ENCODE measurements around the gene AQP9. TPM values are rescaled to one million over a fixed set of nuclear protein-coding genes. Genes with fewer than 3 reads are reported as not detected.
"Not testable (repeated sequence)": the region's sequence is repeated elsewhere in the genome, so short reads cannot be mapped to it uniquely, and the experiment has no call there.

Gene AQP9
- total RNA-seq, 1 donor from 2014 or later, result not detected

- Histone ChIP-seq H3F3A (ENCODE audit: low read depth) (no peaks in the 10 kb centered on the region), H2AFZ (replicated peaks) (no peak overlapping the region), H3K9ac (no peak overlapping the region), H4K20me1 (ENCODE audit: low read depth) (no peaks in the 10 kb centered on the region), H3K36me3 (no peaks in the 10 kb centered on the region), H3K4me1 (no peaks in the 10 kb centered on the region), H3K4me2 (no peak overlapping the region), H3K4me3 (no peak overlapping the region), H3K27me3 (no peaks in the 10 kb centered on the region), H3K79me2 (ENCODE audit: low read depth) (no peaks in the 10 kb centered on the region), H3K27ac (no peak overlapping the region), H3K9me3 (ENCODE audit: low read depth) (no peaks in the 10 kb centered on the region)
- Mint-ChIP-seq H3K4me1 (no peaks in the 10 kb centered on the region), H3K9me3 (no peaks in the 10 kb centered on the region), H3K27me3 (ENCODE audit: insufficient read depth, low read depth) (no peaks in the 10 kb centered on the region), H3K36me3 (no peaks in the 10 kb centered on the region), H3K4me3 (no peak overlapping the region), H3K27ac (no peak overlapping the region)
- no peak for TF ChIP-seq CTCF (IDR thresholded peaks at IDR 0.05)
- no peak for TF ChIP-seq EZH2phosphoT487 (IDR thresholded peaks at IDR 0.05)
- no peak for TF ChIP-seq EZH2 (IDR thresholded peaks at IDR 0.05)
- DNase-seq (ENCODE audit: low spot score), result no peak
Measured at GRCh38 chr15:58201516-58201915, 63.3 kb downstream of the AQP9 start.

GRCh38 chr15:58203537-58203936 is 65.4 kb downstream of the AQP9 start:
- Histone ChIP-seq H3K36me3 (no peaks in the 10 kb centered on the region), H3K27ac (no peak overlapping the region), H3K4me1 (no peaks in the 10 kb centered on the region), H2AFZ (replicated peaks) (no peak overlapping the region), H3K4me2 (no peak overlapping the region), H3K4me3 (no peak overlapping the region), H3K79me2 (ENCODE audit: low read depth) (no peaks in the 10 kb centered on the region), H4K20me1 (ENCODE audit: low read depth) (no peaks in the 10 kb centered on the region), H3K27me3 (no peaks in the 10 kb centered on the region), H3K9me3 (ENCODE audit: low read depth) (no peaks in the 10 kb centered on the region), H3F3A (ENCODE audit: low read depth) (no peaks in the 10 kb centered on the region), H3K9ac (no peak overlapping the region)
- no peak for TF ChIP-seq CTCF (IDR thresholded peaks at IDR 0.05)
- TF ChIP-seq EZH2phosphoT487 (IDR thresholded peaks at IDR 0.05), result no peak
- TF ChIP-seq EZH2 (IDR thresholded peaks at IDR 0.05), result no peak
- no peaks in the 10 kb centered on the region for H3K9me3 Mint-ChIP-seq
- H3K27me3 Mint-ChIP-seq (ENCODE audit: insufficient read depth, low read depth), result peaks cover 2% of the 10 kb centered on the region
- no peaks in the 10 kb centered on the region for H3K4me1 Mint-ChIP-seq
- H3K4me3 Mint-ChIP-seq, result no peak overlapping the region
- DNase-seq (ENCODE audit: low spot score), result no peak
- H3K36me3 Mint-ChIP-seq, result no peaks in the 10 kb centered on the region
- no peak overlapping the region for H3K27ac Mint-ChIP-seq

- H3F3A ChIP-seq (ENCODE audit: low read depth), result no peaks in the 10 kb centered on the region
- no peak overlapping the region for H3K27ac ChIP-seq
- H3K4me3 Mint-ChIP-seq, result no peak overlapping the region
- no peaks in the 10 kb centered on the region for H3K9me3 ChIP-seq (ENCODE audit: low read depth)
- no peaks in the 10 kb centered on the region for H3K27me3 ChIP-seq
- H4K20me1 ChIP-seq (ENCODE audit: low read depth), result no peaks in the 10 kb centered on the region
- H3K79me2 ChIP-seq (ENCODE audit: low read depth), result no peaks in the 10 kb centered on the region
- no peak for DNase-seq (ENCODE audit: low spot score)
- peaks cover 2% of the 10 kb centered on the region for H3K27me3 Mint-ChIP-seq (ENCODE audit: insufficient read depth, low read depth)
- no peaks in the 10 kb centered on the region for H3K9me3 Mint-ChIP-seq
- no peak overlapping the region for H3K4me3 ChIP-seq
- H3K4me2 ChIP-seq, result no peak overlapping the region
- TF ChIP-seq EZH2 (IDR thresholded peaks at IDR 0.05), result no peak
- no peak for TF ChIP-seq CTCF (IDR thresholded peaks at IDR 0.05)
- no peak for TF ChIP-seq EZH2phosphoT487 (IDR thresholded peaks at IDR 0.05)
- no peaks in the 10 kb centered on the region for H3K36me3 ChIP-seq
- H3K36me3 Mint-ChIP-seq, result no peaks in the 10 kb centered on the region
- no peak overlapping the region for H2AFZ ChIP-seq (replicated peaks)
- no peak overlapping the region for H3K27ac Mint-ChIP-seq
- H3K4me1 Mint-ChIP-seq, result no peaks in the 10 kb centered on the region
- no peak overlapping the region for H3K9ac ChIP-seq
- H3K4me1 ChIP-seq, result no peaks in the 10 kb centered on the region
Measured at GRCh38 chr15:58206151-58206550, 68.0 kb downstream of the AQP9 start.

GRCh38 chr15:58208217-58208616 is 70.0 kb downstream of the AQP9 start:
- H3K27ac Mint-ChIP-seq; H3K4me3 ChIP-seq; H3K36me3 Mint-ChIP-seq; H3K9me3 ChIP-seq (ENCODE audit: low read depth); H3K4me1 ChIP-seq; H3K4me3 Mint-ChIP-seq; H3K4me1 Mint-ChIP-seq; H3K9me3 Mint-ChIP-seq; H3F3A ChIP-seq (ENCODE audit: low read depth); DNase-seq (ENCODE audit: low spot score); H3K79me2 ChIP-seq (ENCODE audit: low read depth); H3K9ac ChIP-seq; H3K4me2 ChIP-seq; H3K36me3 ChIP-seq; H3K27ac ChIP-seq; H3K27me3 ChIP-seq; H4K20me1 ChIP-seq (ENCODE audit: low read depth); H3K27me3 Mint-ChIP-seq (ENCODE audit: insufficient read depth, low read depth); H2AFZ ChIP-seq (replicated peaks): not testable (repeated sequence)

- not testable (repeated sequence) for H3K4me1 Mint-ChIP-seq; H3K4me3 ChIP-seq; H4K20me1 ChIP-seq (ENCODE audit: low read depth); H3K27me3 Mint-ChIP-seq (ENCODE audit: insufficient read depth, low read depth); H3K9ac ChIP-seq; H3K79me2 ChIP-seq (ENCODE audit: low read depth); H3K9me3 Mint-ChIP-seq; H3K27me3 ChIP-seq; H3K36me3 ChIP-seq; H3K27ac ChIP-seq; H3K4me1 ChIP-seq; DNase-seq (ENCODE audit: low spot score); H3K9me3 ChIP-seq (ENCODE audit: low read depth); H2AFZ ChIP-seq (replicated peaks); H3F3A ChIP-seq (ENCODE audit: low read depth); H3K36me3 Mint-ChIP-seq; H3K4me2 ChIP-seq; H3K4me3 Mint-ChIP-seq; H3K27ac Mint-ChIP-seq
Measured at GRCh38 chr15:58209007-58209481, 70.9 kb downstream of the AQP9 start.

GRCh38 chr15:58210031-58210430 is 71.8 kb downstream of the AQP9 start:
- not testable (repeated sequence) for H3K36me3 ChIP-seq; H3K4me3 ChIP-seq; H3K4me2 ChIP-seq; H3K79me2 ChIP-seq (ENCODE audit: low read depth); H3K36me3 Mint-ChIP-seq; H3K9me3 Mint-ChIP-seq; H2AFZ ChIP-seq (replicated peaks); DNase-seq (ENCODE audit: low spot score); H3K4me1 ChIP-seq; H3K4me1 Mint-ChIP-seq; H3K9me3 ChIP-seq (ENCODE audit: low read depth); H3K9ac ChIP-seq; H3K27me3 ChIP-seq; H3K27ac ChIP-seq; H3K27me3 Mint-ChIP-seq (ENCODE audit: insufficient read depth, low read depth); H4K20me1 ChIP-seq (ENCODE audit: low read depth); H3K27ac Mint-ChIP-seq; H3F3A ChIP-seq (ENCODE audit: low read depth); H3K4me3 Mint-ChIP-seq
